22Rv1 (cell line): Measurements from ENCODE around the gene MGME1.

Experiments
- ZFX ChIP-seq: fragments of 450-650 bp; IDR thresholded peaks from 2 replicates; pipeline ENCODE4 v1.6.1; 2017; ENCODE audit warnings: antibody characterized with exemption, borderline replicate concordance
- TF ChIP-seq, protein P1 (sequence below): fragments of 450-650 bp; IDR thresholded peaks from 2 replicates; pipeline ENCODE4 v1.5.1; 2017; ENCODE audit warnings: mild to moderate bottlenecking

DNA sequence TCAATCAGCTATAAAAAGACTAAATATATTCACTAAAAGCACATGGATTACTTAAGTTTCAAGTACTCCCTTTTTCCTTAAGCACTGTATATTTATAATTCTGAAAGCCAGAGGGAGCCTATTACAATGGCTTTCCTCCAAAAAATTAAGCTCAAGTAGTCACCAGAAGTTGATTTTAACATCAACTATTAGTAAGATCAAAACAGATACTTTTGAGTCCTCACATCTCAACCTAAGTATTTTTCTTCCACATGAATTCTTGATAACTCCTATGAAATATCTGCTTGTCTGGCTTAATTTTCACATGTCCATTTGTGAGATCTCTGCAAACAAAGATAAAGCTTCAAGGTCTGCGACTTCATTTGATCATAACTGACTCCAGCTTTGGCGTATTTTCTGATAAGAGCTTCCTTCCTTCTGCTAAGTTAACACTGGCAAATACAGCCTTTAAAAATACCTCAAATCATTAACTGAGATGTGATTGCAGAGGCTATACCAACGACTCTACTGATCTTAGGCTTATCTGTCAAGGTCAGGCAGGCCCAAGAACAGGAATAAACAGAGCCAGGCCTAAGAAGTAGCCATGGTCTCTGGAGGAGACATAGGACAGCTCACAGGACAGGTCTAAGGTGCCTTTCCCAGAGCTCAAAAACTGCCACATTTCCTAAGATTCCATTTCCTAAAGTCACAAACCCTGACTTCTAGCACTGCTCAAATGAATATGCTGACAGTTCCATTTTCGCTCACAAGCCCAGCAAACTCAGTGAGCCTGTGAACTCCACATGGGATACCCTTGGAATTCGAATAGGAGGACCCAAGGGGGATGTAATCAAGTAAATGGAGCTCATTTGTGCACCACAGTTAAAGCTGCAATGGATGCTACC is 10.2 kb upstream of the MGME1 start:
- TF ChIP-seq, protein P1, sequence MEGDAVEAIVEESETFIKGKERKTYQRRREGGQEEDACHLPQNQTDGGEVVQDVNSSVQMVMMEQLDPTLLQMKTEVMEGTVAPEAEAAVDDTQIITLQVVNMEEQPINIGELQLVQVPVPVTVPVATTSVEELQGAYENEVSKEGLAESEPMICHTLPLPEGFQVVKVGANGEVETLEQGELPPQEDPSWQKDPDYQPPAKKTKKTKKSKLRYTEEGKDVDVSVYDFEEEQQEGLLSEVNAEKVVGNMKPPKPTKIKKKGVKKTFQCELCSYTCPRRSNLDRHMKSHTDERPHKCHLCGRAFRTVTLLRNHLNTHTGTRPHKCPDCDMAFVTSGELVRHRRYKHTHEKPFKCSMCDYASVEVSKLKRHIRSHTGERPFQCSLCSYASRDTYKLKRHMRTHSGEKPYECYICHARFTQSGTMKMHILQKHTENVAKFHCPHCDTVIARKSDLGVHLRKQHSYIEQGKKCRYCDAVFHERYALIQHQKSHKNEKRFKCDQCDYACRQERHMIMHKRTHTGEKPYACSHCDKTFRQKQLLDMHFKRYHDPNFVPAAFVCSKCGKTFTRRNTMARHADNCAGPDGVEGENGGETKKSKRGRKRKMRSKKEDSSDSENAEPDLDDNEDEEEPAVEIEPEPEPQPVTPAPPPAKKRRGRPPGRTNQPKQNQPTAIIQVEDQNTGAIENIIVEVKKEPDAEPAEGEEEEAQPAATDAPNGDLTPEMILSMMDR: no peak
- no peak for TF ChIP-seq ZFX
